Ishikawa (cell line): ENCODE data around the gene SPCS3.

Experiments
- CEBPB ChIP-seq: IDR thresholded peaks from 2 replicates; pipeline ENCODE4 v1.6.1; 2012
- CREB1 ChIP-seq: IDR thresholded peaks from 2 replicates; pipeline ENCODE4 v1.6.1; 2012; ENCODE audit warnings: low read depth
- EGR1 ChIP-seq: IDR thresholded peaks from 2 replicates; pipeline ENCODE4 v1.6.1; 2012
- EP300 ChIP-seq: IDR thresholded peaks from 2 replicates; pipeline ENCODE4 v1.6.1; 2012; ENCODE audit warnings: borderline replicate concordance
- FOXM1 ChIP-seq: IDR thresholded peaks from 2 replicates; pipeline ENCODE4 v1.6.1; 2012; ENCODE audit warnings: low read depth, borderline replicate concordance
- MAX ChIP-seq: IDR thresholded peaks from 2 replicates; pipeline ENCODE4 v1.6.1; 2012
- NFIC ChIP-seq: IDR thresholded peaks from 2 replicates; pipeline ENCODE4 v1.6.1; 2012
- RAD21 ChIP-seq: IDR thresholded peaks from 2 replicates; pipeline ENCODE4 v1.6.1; 2012; ENCODE audit warnings: low read depth
- REST ChIP-seq: IDR thresholded peaks from 2 replicates; pipeline ENCODE4 v1.6.1; 2012; ENCODE audit warnings: low read depth, mild to moderate bottlenecking
- TAF1 ChIP-seq: IDR thresholded peaks from 2 replicates; pipeline ENCODE4 v1.6.1; 2012; ENCODE audit warnings: low read depth, mild to moderate bottlenecking
- TCF12 ChIP-seq: IDR thresholded peaks from 2 replicates; pipeline ENCODE4 v1.6.1; 2012; ENCODE audit warnings: low read depth
- TEAD4 ChIP-seq: IDR thresholded peaks from 2 replicates; pipeline ENCODE4 v1.6.1; 2012
- USF1 ChIP-seq: IDR thresholded peaks from 2 replicates; pipeline ENCODE4 v1.6.1; 2012
- YY1 ChIP-seq: IDR thresholded peaks from 2 replicates; pipeline ENCODE4 v1.6.1; 2012; ENCODE audit warnings: low read depth
- ZBTB7A ChIP-seq: IDR thresholded peaks from 2 replicates; pipeline ENCODE4 v1.6.1; 2012; ENCODE audit warnings: low read depth

The SPCS3 gene

GRCh38 chr4:176319704-176320339 is at the start of gene SPCS3:
Gene SPCS3 (plus strand): TSS chr4:176319966. CDS start chr4:176320077, 111 bp downstream.
- TF ChIP-seq YY1 (0 out of 2 replicates have a peak, but pooled peaks have one; percentile 18), ZBTB7A (no peak), CREB1 (peak; percentile 47; the same call in 1 of the 2 replicates), MAX (no peak; the same call in 1 of the 2 replicates), TAF1 (peak; percentile 77; the same call in 1 of the 2 replicates), TEAD4 (no peak), REST (no peak), EP300 (no peak), TCF12 (no peak)

GRCh38 chr4:176270669-176271068 is 49.1 kb upstream of the SPCS3 start:
- TF ChIP-seq EP300 (peak; percentile 75; the same call in 1 of the 2 replicates), MAX (no peak), ZBTB7A (no peak), RAD21 (no peak), CREB1 (no peak), USF1 (no peak), FOXM1 (no peak; the same call in 1 of the 2 replicates), EGR1 (no peak), TAF1 (no peak), TEAD4 (peak; percentile 73), REST (no peak), NFIC (no peak), CEBPB (no peak), TCF12 (peak; percentile 80), YY1 (no peak)

GRCh38 chr4:176271749-176272148 is 48.0 kb upstream of the SPCS3 start:
- TF ChIP-seq CREB1 (no peak), EP300 (no peak), REST (no peak), CEBPB (no peak), YY1 (no peak), FOXM1 (no peak), TEAD4 (no peak)

- TF ChIP-seq YY1 (no peak), NFIC (no peak), TCF12 (no peak), USF1 (no peak), EP300 (no peak), REST (no peak), TAF1 (no peak), TEAD4 (no peak), MAX (no peak), FOXM1 (no peak), EGR1 (no peak), RAD21 (no peak), ZBTB7A (no peak), CEBPB (no peak), CREB1 (no peak)
Measured at GRCh38 chr4:176272799-176273198, 47.0 kb upstream of the SPCS3 start.
